Lower leg skin (tissue), 4 donors: Measurements from ENCODE around the gene KCNQ4. TPM values are rescaled to one million over a fixed set of nuclear protein-coding genes. Genes with fewer than 3 reads are reported as not detected.

Source experiments
- DNase-seq, 2 donors: peaks; one replicate each; pipeline ENCODE4 v3.0.0-alpha.2; 2019; ENCODE audit warnings: low spot score in 2 of 2
- H3K4me3 ChIP-seq: fragments of 200-600 bp; sonication (generic); 2 replicates; pipeline ENCODE4 v1.5.1; 2017; ENCODE audit warnings: mild to moderate bottlenecking, low read depth; ENCODE audit not compliant: poor library complexity, severe bottlenecking
- CTCF ChIP-seq, 3 donors: fragments of 450-650 bp; IDR thresholded peaks; one replicate each; pipeline ENCODE4 v1.5.1; 2016; ENCODE audit warnings: antibody characterized with exemption in 3 of 3, mild to moderate bottlenecking in 3 of 3, moderate library complexity in 2 of 3
- POLR2A ChIP-seq, 2 donors: fragments of 450-650 bp; IDR thresholded peaks; one replicate each; pipeline ENCODE4 v1.6.1; 2016 to 2017; ENCODE audit warnings: antibody characterized with exemption in 2 of 2, mild to moderate bottlenecking in 1 of 2, moderate library complexity in 1 of 2
- WGBS, 2 donors: methylation state at CpG; one replicate each; pipeline ENCODE4 v1.1.5; 2018; 5-methylcytosine and 5-hydroxymethylcytosine counted together
- intact Hi-C: fragments of 100-400 bp; cut with DNase I; formaldehyde crosslinking; loops from one replicate; pipeline ENCODE4 v1.15.0; 2023; ENCODE audit warnings: low total_unique reads
- total RNA-seq, 4 donors: library from RNA; depleted of rRNA; stranded (reverse); fragments of >200 nt; gene quantifications; one replicate each; pipeline ENCODE4 v1.1.0, GENCODE V29; 2016

The KCNQ4 gene
- total RNA-seq, 4 donors from 2014 or later, result 1.3 to 2.7 (median 2.0) TPM

GRCh38 chr1:40794048-40794447 lies 10.5 kb downstream of the KCNQ4 start:
- WGBS, 2 donors, result 78 to 88% methylated on average over 4 of the region's 4 CpGs

GRCh38 chr1:40794974-40795715 lies 11.6 kb downstream of the KCNQ4 start:
- no peak for DNase-seq

More at GRCh38 chr1:40794048-40794447, 10.5 kb downstream of the KCNQ4 start:
- no peak for DNase-seq
- intact Hi-C loops, result no loop called here
- no peak overlapping the region for H3K4me3 ChIP-seq
- TF ChIP-seq POLR2A (IDR thresholded peaks at IDR 0.05) (no peak), CTCF (IDR thresholded peaks at IDR 0.05) (no peak)

GRCh38 chr1:40795811-40796586 lies 12.4 kb downstream of the KCNQ4 start:
- WGBS, 2 donors, result 73 to 75% methylated on average over 13 of the region's 13 CpGs
- no peak for DNase-seq
- TF ChIP-seq POLR2A (IDR thresholded peaks at IDR 0.05) (no peak), CTCF (IDR thresholded peaks at IDR 0.05) (no peak)
- intact Hi-C loops, result no loop called here
- no peak overlapping the region for H3K4me3 ChIP-seq

More at GRCh38 chr1:40794974-40795715, 11.6 kb downstream of the KCNQ4 start:
- WGBS, 2 donors, result 83 to 91% methylated on average over 10 of the region's 10 CpGs
- H3K4me3 ChIP-seq, result no peak overlapping the region
- intact Hi-C loops, result no loop called here
- TF ChIP-seq CTCF (IDR thresholded peaks at IDR 0.05), result no peak
- no peak for TF ChIP-seq POLR2A (IDR thresholded peaks at IDR 0.05)

GRCh38 chr1:40796939-40797667 lies 13.5 kb downstream of the KCNQ4 start:
- 65% methylated on average over 9 of the region's 9 CpGs for WGBS, 2 donors
- H3K4me3 ChIP-seq, result no peak overlapping the region
- TF ChIP-seq POLR2A (IDR thresholded peaks at IDR 0.05) (no peak), CTCF (IDR thresholded peaks at IDR 0.05) (no peak)
- DNase-seq, result no peak
- intact Hi-C loops, result no loop called here

GRCh38 chr1:40797668-40798010 lies 14.1 kb downstream of the KCNQ4 start:
- H3K4me3 ChIP-seq, result no peak overlapping the region
- TF ChIP-seq POLR2A (IDR thresholded peaks at IDR 0.05) (no peak), CTCF (IDR thresholded peaks at IDR 0.05) (no peak)
- intact Hi-C loops, result no loop called here
- WGBS, 2 donors, result 91 to 98% methylated on average over 3 of the region's 3 CpGs
- DNase-seq, result no peak
